Lung microvascular endothelial cell (primary cell): ENCODE data around the gene SMYD4. TPM values are rescaled to one million over a fixed set of nuclear protein-coding genes. Genes with fewer than 3 reads are reported as not detected.
A peak's percentile ranks its signal among the peaks of the same experiment; 100 is the strongest.
"Not testable (repeated sequence)": the region's sequence is repeated elsewhere in the genome, so short reads cannot be mapped to it uniquely, and the experiment has no call there.

ENCODE experiments used
- DNase-seq, 2 donors: peaks; one replicate each; pipeline versions ENCODE4 v3.0.0 to v3.0.0-alpha.2; 2010; ENCODE audit warnings: low read depth in 2 of 2
- total RNA-seq: library from RNA; depleted of rRNA; stranded (reverse); fragments of >200 nt; gene quantifications from 2 replicates; pipeline ENCODE4 v1.2.1, GENCODE V29; 2014

Gene SMYD4
- total RNA-seq, 1 donor from 2014 or later: 9.5 TPM

GRCh38 chr17:1834380-1835149 lies 4.9 kb upstream of the SMYD4 start:
- DNase-seq: no peak

- peak; percentile 7 to 8 for DNase-seq
Observed at GRCh38 chr17:1830288-1830687, 586 bp upstream of the SMYD4 start.

GRCh38 chr17:1829216-1829591 lies 498 bp downstream of the SMYD4 start:
- peak; percentile 21 to 79 for DNase-seq

- DNase-seq: no peak
Observed at GRCh38 chr17:1820528-1821252, 9.0 kb downstream of the SMYD4 start.

- no peak for DNase-seq
Observed at GRCh38 chr17:1813088-1813487, 16.6 kb downstream of the SMYD4 start.

- DNase-seq: no peak
Observed at GRCh38 chr17:1810450-1811103, 19.1 kb downstream of the SMYD4 start.

GRCh38 chr17:1809815-1810214 lies 19.9 kb downstream of the SMYD4 start:
- DNase-seq: not testable (repeated sequence)

GRCh38 chr17:1808644-1809043 lies 21.1 kb downstream of the SMYD4 start:
- no peak for DNase-seq

- no peak for DNase-seq
Observed at GRCh38 chr17:1807890-1808289, 21.8 kb downstream of the SMYD4 start.

GRCh38 chr17:1803280-1803679 lies 26.4 kb downstream of the SMYD4 start:
- DNase-seq: no peak

GRCh38 chr17:1802429-1802828 lies 27.3 kb downstream of the SMYD4 start:
- DNase-seq: no peak

- DNase-seq: no peak
Observed at GRCh38 chr17:1800712-1801111, 29.0 kb downstream of the SMYD4 start.

- no peak for DNase-seq
Observed at GRCh38 chr17:1800240-1800639, 29.5 kb downstream of the SMYD4 start.

GRCh38 chr17:1797846-1798245 lies 31.9 kb downstream of the SMYD4 start:
- DNase-seq: not testable (repeated sequence)

- DNase-seq: no peak
Observed at GRCh38 chr17:1797323-1797722, 32.4 kb downstream of the SMYD4 start.

- peak; percentile 10 to 63 for DNase-seq
Observed at GRCh38 chr17:1796800-1797199, 32.9 kb downstream of the SMYD4 start.

GRCh38 chr17:1793447-1793806 lies 36.3 kb downstream of the SMYD4 start:
- no peak for DNase-seq

- no peak for DNase-seq
Observed at GRCh38 chr17:1792495-1793446, 36.9 kb downstream of the SMYD4 start.

- no peak for DNase-seq
Observed at GRCh38 chr17:1789936-1790335, 39.8 kb downstream of the SMYD4 start.

GRCh38 chr17:1787301-1787902 lies 42.3 kb downstream of the SMYD4 start:
- DNase-seq: peak; percentile 85 to 95

GRCh38 chr17:1786708-1787107 lies 43.0 kb downstream of the SMYD4 start:
- peak in 1 of 2 donors; percentile 9 for DNase-seq
